ENCODE data around the gene ZFHX2. TPM values are rescaled to one million over a fixed set of nuclear protein-coding genes. Genes with fewer than 3 reads are reported as not detected.
A peak's percentile ranks its signal among the peaks of the same experiment; 100 is the strongest.

The ZFHX2 gene
- total and polyA plus RNA-seq, 2 of the 13 experiments (the other 11 are each of a cell fraction or from before 2014, with no cell fraction given) = 0.17 to 0.44 TPM

GRCh38 chr14:23588884-23589598, 37.5 kb upstream of the ZFHX2 start (continued):
- peak; percentile 91; the same call in 1 of the 2 replicates for TF ChIP-seq ZHX1 (CRISPR knock-in tag; IDR thresholded peaks at IDR 0.05; ENCODE audit: low read depth)
- TF ChIP-seq MIXL1 (CRISPR knock-in tag; IDR thresholded peaks at IDR 0.05) = peak; percentile 99
- TF ChIP-seq THAP8 (CRISPR knock-in tag; IDR thresholded peaks at IDR 0.05; ENCODE audit: borderline replicate concordance) = no peak
- peak; percentile 100 for TF ChIP-seq ZNF580 (CRISPR knock-in tag; IDR thresholded peaks at IDR 0.05; ENCODE audit: borderline replicate concordance, low read depth)
- TF ChIP-seq ZNF691 (CRISPR knock-in tag; IDR thresholded peaks at IDR 0.05; ENCODE audit: borderline replicate concordance, low read depth) = peak; percentile 95; the same call in 1 of the 2 replicates
- no peak; the same call in 1 of the 2 replicates for TF ChIP-seq ZNF616 (CRISPR knock-in tag; IDR thresholded peaks at IDR 0.05; ENCODE audit: low read depth)
- 0 out of 2 replicates have a peak, but pooled peaks have one; percentile 11 for TF ChIP-seq KDM6A (CRISPR knock-in tag; IDR thresholded peaks at IDR 0.05; ENCODE audit: low read depth)
- TF ChIP-seq LRRFIP1 (CRISPR knock-in tag; conservative IDR thresholded peaks at IDR 0.05) = peak; percentile 90
- TF ChIP-seq REST (IDR thresholded peaks at IDR 0.05; ENCODE audit: borderline replicate concordance in 1 of 2, low read depth in 1 of 2, low read length in 2 of 2) = no peak
- peak; percentile 90 for TF ChIP-seq ZNF12 (CRISPR knock-in tag; IDR thresholded peaks at IDR 0.05)
- peak; percentile 96; the same call in 1 of the 2 replicates for TF ChIP-seq ATF5 (CRISPR knock-in tag; IDR thresholded peaks at IDR 0.05; ENCODE audit: low read depth)
- TF ChIP-seq TFDP1 (CRISPR knock-in tag; IDR thresholded peaks at IDR 0.05; ENCODE audit: borderline replicate concordance) = peak; percentile 90; the same call in 1 of the 2 replicates
- peak; percentile 74 for TF ChIP-seq ZSCAN22 (CRISPR knock-in tag; IDR thresholded peaks at IDR 0.05)
- peak; percentile 92 for TF ChIP-seq ZNF160 (CRISPR knock-in tag; IDR thresholded peaks at IDR 0.05)

All from HepG2 (cell line).